H9 (cell line): Measurements from ENCODE around the gene ZNF555. TPM values are rescaled to one million over a fixed set of nuclear protein-coding genes. Genes with fewer than 3 reads are reported as not detected.

Experiments
- DNase-seq: peaks from one replicate; pipeline ENCODE4 v3.0.0-alpha.2; 2017
- H2AFZ ChIP-seq: one replicate; pipeline ENCODE4 v1.6.1; 2013; ENCODE audit warnings: mild to moderate bottlenecking, low read length, control low read depth, moderate library complexity
- H2AK5ac ChIP-seq: 2 replicates; pipeline ENCODE4 v1.6.1; 2013; ENCODE audit warnings: low read length, control low read depth, mixed read lengths; ENCODE audit not compliant: insufficient read length
- H2BK120ac ChIP-seq: one replicate; pipeline ENCODE4 v1.6.1; 2013; ENCODE audit warnings: low read depth, mild to moderate bottlenecking, low read length, control low read depth, inconsistent platforms; ENCODE audit not compliant: poor library complexity, severe bottlenecking
- H2BK12ac ChIP-seq: 2 replicates; pipeline ENCODE4 v1.6.1; 2013; ENCODE audit warnings: low read length, control low read depth, mixed read lengths, low read depth; ENCODE audit not compliant: insufficient read length
- H2BK15ac ChIP-seq: 2 replicates; pipeline ENCODE4 v1.6.1; 2013; ENCODE audit warnings: low read depth, low read length, control low read depth
- H2BK20ac ChIP-seq: one replicate; pipeline ENCODE4 v1.6.1; 2013; ENCODE audit warnings: low read depth, mild to moderate bottlenecking, low read length, control low read depth, inconsistent platforms; ENCODE audit not compliant: poor library complexity, severe bottlenecking
- H2BK5ac ChIP-seq: 2 replicates; pipeline ENCODE4 v1.6.1; 2013; ENCODE audit warnings: low read length, control low read depth, mixed read lengths; ENCODE audit not compliant: insufficient read length
- H3K14ac ChIP-seq: 2 replicates; pipeline ENCODE4 v1.6.1; 2013; ENCODE audit warnings: low read length, control low read depth; ENCODE audit not compliant: insufficient read depth
- H3K18ac ChIP-seq: 2 replicates; pipeline ENCODE4 v1.6.1; 2013; ENCODE audit warnings: low read depth, mild to moderate bottlenecking, mixed read lengths, low read length, control low read depth; ENCODE audit not compliant: insufficient read length
- H3K23ac ChIP-seq: 2 replicates; pipeline ENCODE4 v1.6.1; 2013; ENCODE audit warnings: low read length, control low read depth, mixed read lengths, low read depth; ENCODE audit not compliant: insufficient read length
- H3K23me2 ChIP-seq: 2 replicates; pipeline ENCODE4 v1.6.1; 2013; ENCODE audit warnings: low read depth, mild to moderate bottlenecking, mixed read lengths, low read length, control low read depth; ENCODE audit not compliant: insufficient read length, poor library complexity, severe bottlenecking
- H3K27ac ChIP-seq: 2 replicates; pipeline ENCODE4 v1.5.1; 2013; ENCODE audit warnings: low read length, control low read depth, mixed read lengths, low read depth; ENCODE audit not compliant: insufficient read length
- H3K27me3 ChIP-seq: 2 replicates; pipeline ENCODE4 v1.6.1; 2013; ENCODE audit warnings: low read length, control low read depth, inconsistent platforms; ENCODE audit not compliant: insufficient read depth
- H3K4ac ChIP-seq: 2 replicates; pipeline ENCODE4 v1.6.1; 2013; ENCODE audit warnings: low read depth, mild to moderate bottlenecking, control low read depth, inconsistent platforms, low read length, moderate library complexity
- H3K4me1 ChIP-seq: 2 replicates; pipeline ENCODE4 v1.6.1; 2013; ENCODE audit warnings: low read length, control low read depth, inconsistent platforms; ENCODE audit not compliant: insufficient read depth
- H3K4me2 ChIP-seq: 2 replicates; pipeline ENCODE4 v1.6.1; 2013; ENCODE audit warnings: low read length, control low read depth, mixed read lengths; ENCODE audit not compliant: insufficient read length, insufficient read depth
- H3K56ac ChIP-seq: 2 replicates; pipeline ENCODE4 v1.6.1; 2013; ENCODE audit warnings: low read depth, mild to moderate bottlenecking, mixed read lengths, low read length, control low read depth; ENCODE audit not compliant: insufficient read length
- H3K79me1 ChIP-seq: 2 replicates; pipeline ENCODE4 v1.6.1; 2013; ENCODE audit warnings: low read depth, mild to moderate bottlenecking, moderate library complexity, low read length, control low read depth, inconsistent platforms; ENCODE audit not compliant: insufficient read depth, poor library complexity, severe bottlenecking
- H3K79me2 ChIP-seq: 2 replicates; pipeline ENCODE4 v1.6.1; 2013; ENCODE audit warnings: low read length, control low read depth, inconsistent platforms; ENCODE audit not compliant: insufficient read depth
- H3K9ac ChIP-seq: 2 replicates; pipeline ENCODE4 v1.6.1; 2013; ENCODE audit warnings: low read length, control low read depth, mixed read lengths; ENCODE audit not compliant: insufficient read length; ENCODE audit errors: extremely low read depth
- H3K9me3 ChIP-seq: one replicate; pipeline ENCODE4 v1.6.1; 2013; ENCODE audit warnings: low read depth, low read length, inconsistent platforms; ENCODE audit not compliant: control insufficient read depth
- H3T11ph ChIP-seq: one replicate; pipeline ENCODE4 v1.6.1; 2013; ENCODE audit warnings: mild to moderate bottlenecking, low read length, control low read depth, inconsistent platforms
- H4K20me1 ChIP-seq: one replicate; pipeline ENCODE4 v1.6.1; 2013; ENCODE audit not compliant: control insufficient read depth, insufficient read length, insufficient read depth
- H4K5ac ChIP-seq: 2 replicates; pipeline ENCODE4 v1.6.1; 2013; ENCODE audit warnings: low read depth, mild to moderate bottlenecking, mixed read lengths, low read length, control low read depth; ENCODE audit not compliant: insufficient read length
- H4K8ac ChIP-seq: replicated peaks from 2 replicates; pipeline ENCODE4 v1.6.1; 2013; ENCODE audit warnings: low read length, control low read depth, mixed read lengths, low read depth; ENCODE audit not compliant: insufficient read length
- H4K91ac ChIP-seq: 2 replicates; pipeline ENCODE4 v1.6.1; 2013; ENCODE audit warnings: low read depth, mild to moderate bottlenecking, moderate library complexity, mixed read lengths, low read length, control low read depth; ENCODE audit not compliant: insufficient read length
- H3K27ac Mint-ChIP-seq, 3 experiments: 2 replicates in 2 of 3; 3 replicates in 1 of 3; pipeline ENCODE4 v1.8.0; 2020 to 2021; ENCODE audit warnings: mixed read lengths in 3 of 3, mild to moderate bottlenecking in 1 of 3, moderate library complexity in 1 of 3
- H3K27me3 Mint-ChIP-seq: 2 replicates; pipeline ENCODE4 v1.8.0; 2021; ENCODE audit warnings: low read depth, mild to moderate bottlenecking, moderate library complexity, mixed read lengths
- H3K36me3 Mint-ChIP-seq, 3 experiments: 2 replicates in 2 of 3; 3 replicates in 1 of 3; pipeline ENCODE4 v1.8.0; 2020 to 2021; ENCODE audit warnings: low read depth in 3 of 3, mixed read lengths in 3 of 3; ENCODE audit not compliant: insufficient read depth in 1 of 3
- H3K4me1 Mint-ChIP-seq, 2 experiments: 2 replicates each; pipeline ENCODE4 v1.8.0; 2020; ENCODE audit warnings: mixed read lengths in 2 of 2
- H3K4me3 Mint-ChIP-seq, 2 experiments: 2 replicates in 1 of 2; 3 replicates in 1 of 2; pipeline ENCODE4 v1.8.0; 2020 to 2021; ENCODE audit warnings: mild to moderate bottlenecking in 2 of 2, mixed read lengths in 2 of 2, moderate library complexity in 1 of 2
- H3K9me3 Mint-ChIP-seq, 2 experiments: 2 replicates in 1 of 2; 3 replicates in 1 of 2; pipeline ENCODE4 v1.8.0; 2020; ENCODE audit warnings: mild to moderate bottlenecking in 2 of 2, mixed read lengths in 2 of 2, moderate library complexity in 1 of 2
- CTCF ChIP-seq: fragments of 200-600 bp; sonication (generic); conservative IDR thresholded peaks from 3 replicates; pipeline ENCODE4 v1.8.0; 2021; ENCODE audit warnings: antibody characterized with exemption, mild to moderate bottlenecking
- WGBS: extraction: QIAGEN DNeasy Blood & Tissue Kit; methylation state at CpG from one replicate; pipeline ENCODE4 v1.1.7; 2013; ENCODE audit warnings: missing lambda C conversion rate, low lambda C conversion rate, mixed read lengths; ENCODE audit not compliant: insufficient read length; ENCODE audit errors: extremely low coverage; 5-methylcytosine and 5-hydroxymethylcytosine counted together
- total RNA-seq: library from RNA; stranded (reverse); gene quantifications from 2 replicates; pipeline ENCODE4 v1.2.1, GENCODE V29; 2021

Gene ZNF555
- total RNA-seq, 1 experiment from 2014 or later, result 7.8 TPM

- Histone ChIP-seq H3T11ph (no peak overlapping the region), H2BK15ac (no peak overlapping the region), H3K27me3 (no peaks in the 10 kb centered on the region), H2BK120ac (no peak overlapping the region), H4K8ac (no peak overlapping the region), H3K9ac (no peak overlapping the region), H4K5ac (no peak overlapping the region), H2AFZ (no peak overlapping the region), H2BK12ac (no peak overlapping the region), H3K4me1 (no peaks in the 10 kb centered on the region), H3K56ac (no peak overlapping the region), H2BK20ac (no peak overlapping the region), H3K23ac (no peak overlapping the region), H3K23me2 (no peaks in the 10 kb centered on the region), H3K18ac (no peak overlapping the region), H3K14ac (no peak overlapping the region), H2AK5ac (no peak overlapping the region), H3K4ac (no peak overlapping the region), H3K9me3 (no peaks in the 10 kb centered on the region), H3K27ac (no peak overlapping the region), H3K79me2 (no peaks in the 10 kb centered on the region), H4K20me1 (no peaks in the 10 kb centered on the region), H3K4me2 (no peak overlapping the region), H2BK5ac (no peak overlapping the region), H3K79me1 (peaks cover 2% of the 10 kb centered on the region), H4K91ac (no peak overlapping the region)
- Mint-ChIP-seq H3K4me1 (peaks cover 0 to 2% of the 10 kb centered on the region in 2 experiments; a peak in 1 of 4 replicates), H3K27ac (0 out of 7 replicates have a peak overlapping the region, but pooled peaks of 1 of the 3 experiments have one; percentile 28), H3K27me3 (no peaks in the 10 kb centered on the region), H3K36me3 (peaks cover 44 to 83% (median 79%) of the 10 kb centered on the region in 3 experiments; a peak in 6 of 7 replicates), H3K9me3 (no peaks in the 10 kb centered on the region), H3K4me3 (no peak overlapping the region)
- no peak for TF ChIP-seq CTCF
- no CpG with 5 or more reads among the region's 23 CpGs for WGBS
- DNase-seq, result no peak
Observed at GRCh38 chr19:2796659-2797266, 44.5 kb upstream of the ZNF555 start.
